DND-41 (cell line): ENCODE results near the gene UBE2U.

ENCODE experiments used
- ATAC-seq: fragments of 200-7000 bp; cut with Tn5 transposase; 3 replicates; pipeline ENCODE4 v1.9.1; 2021; ENCODE audit warnings: low read depth; ENCODE audit not compliant: insufficient read depth
- DNase-seq: peaks from one replicate; pipeline ENCODE4 v3.0.0-alpha.2; 2020
- H2AFZ ChIP-seq: 2 replicates; pipeline ENCODE4 v1.6.0; 2012; ENCODE audit warnings: low read depth, low read length
- H3K27ac ChIP-seq: 2 replicates; pipeline ENCODE4 v1.5.1; 2012; ENCODE audit warnings: low read length, inconsistent platforms
- H3K27me3 ChIP-seq: fragments of 200-600 bp; sonication (generic); 2 replicates; pipeline ENCODE4 v1.6.0; 2012; ENCODE audit warnings: low read length, mild to moderate bottlenecking, inconsistent platforms; ENCODE audit not compliant: insufficient read depth, poor library complexity
- H3K36me3 ChIP-seq: 2 replicates; pipeline ENCODE4 v1.5.1; 2012; ENCODE audit warnings: low read length, inconsistent platforms; ENCODE audit not compliant: insufficient read depth
- H3K4me1 ChIP-seq: 2 replicates; pipeline ENCODE4 v1.5.1; 2012; ENCODE audit warnings: mild to moderate bottlenecking, low read length; ENCODE audit not compliant: insufficient read depth
- H3K4me2 ChIP-seq: 2 replicates; pipeline ENCODE4 v1.6.0; 2012; ENCODE audit warnings: mild to moderate bottlenecking, moderate library complexity, low read length, inconsistent platforms; ENCODE audit not compliant: insufficient read depth
- H3K4me3 ChIP-seq, 2 experiments: fragments of 200-600 bp in 1 of 2; shearing (Covaris generic) in 1 of 2; 2 replicates each; pipeline ENCODE4 v1.5.1; 2012 to 2016; ENCODE audit warnings: inconsistent platforms in 2 of 2, low read length in 2 of 2, mild to moderate bottlenecking in 2 of 2, low read depth in 1 of 2, moderate library complexity in 1 of 2
- H3K79me2 ChIP-seq: 2 replicates; pipeline ENCODE4 v1.6.0; 2012; ENCODE audit warnings: low read length, inconsistent platforms; ENCODE audit not compliant: insufficient read depth
- H3K9ac ChIP-seq: 2 replicates; pipeline ENCODE4 v1.6.0; 2012; ENCODE audit warnings: low read depth, mild to moderate bottlenecking, inconsistent platforms, low read length, moderate library complexity
- H3K9me3 ChIP-seq: 2 replicates; pipeline ENCODE4 v1.5.1; 2012; ENCODE audit warnings: low read length, moderate library complexity, mild to moderate bottlenecking, inconsistent platforms; ENCODE audit not compliant: insufficient read depth, severe bottlenecking
- H4K20me1 ChIP-seq: 2 replicates; pipeline ENCODE4 v1.6.0; 2012; ENCODE audit warnings: low read length; ENCODE audit not compliant: insufficient read depth
- EZH2 ChIP-seq: IDR thresholded peaks from 3 replicates; pipeline ENCODE4 v1.6.1; 2012; ENCODE audit warnings: borderline replicate concordance, low read depth, mild to moderate bottlenecking, moderate library complexity, low read length, inconsistent platforms; ENCODE audit not compliant: severe bottlenecking
- TF ChIP-seq, protein P1 (sequence below): IDR thresholded peaks from 2 replicates; pipeline ENCODE4 v1.5.1; 2012; ENCODE audit warnings: borderline replicate concordance, low read length, moderate library complexity, mild to moderate bottlenecking; ENCODE audit not compliant: poor library complexity, severe bottlenecking; ENCODE audit errors: extremely low read depth

UBE2U gene

GRCh38 chr1:64182207-64182606 is 21.2 kb upstream of the UBE2U start:
- DNase-seq = no peak
- Histone ChIP-seq H3K79me2 (no peaks in the 10 kb centered on the region), H3K4me1 (no peaks in the 10 kb centered on the region), H3K4me3 (no peak overlapping the region), H3K9me3 (no peaks in the 10 kb centered on the region), H3K27ac (no peak overlapping the region), H3K9ac (no peak overlapping the region), H2AFZ (no peak overlapping the region), H3K36me3 (no peaks in the 10 kb centered on the region), H3K27me3 (no peaks in the 10 kb centered on the region), H4K20me1 (no peaks in the 10 kb centered on the region), H3K4me2 (no peak overlapping the region)
- no peak for TF ChIP-seq EZH2
- TF ChIP-seq, protein P1, sequence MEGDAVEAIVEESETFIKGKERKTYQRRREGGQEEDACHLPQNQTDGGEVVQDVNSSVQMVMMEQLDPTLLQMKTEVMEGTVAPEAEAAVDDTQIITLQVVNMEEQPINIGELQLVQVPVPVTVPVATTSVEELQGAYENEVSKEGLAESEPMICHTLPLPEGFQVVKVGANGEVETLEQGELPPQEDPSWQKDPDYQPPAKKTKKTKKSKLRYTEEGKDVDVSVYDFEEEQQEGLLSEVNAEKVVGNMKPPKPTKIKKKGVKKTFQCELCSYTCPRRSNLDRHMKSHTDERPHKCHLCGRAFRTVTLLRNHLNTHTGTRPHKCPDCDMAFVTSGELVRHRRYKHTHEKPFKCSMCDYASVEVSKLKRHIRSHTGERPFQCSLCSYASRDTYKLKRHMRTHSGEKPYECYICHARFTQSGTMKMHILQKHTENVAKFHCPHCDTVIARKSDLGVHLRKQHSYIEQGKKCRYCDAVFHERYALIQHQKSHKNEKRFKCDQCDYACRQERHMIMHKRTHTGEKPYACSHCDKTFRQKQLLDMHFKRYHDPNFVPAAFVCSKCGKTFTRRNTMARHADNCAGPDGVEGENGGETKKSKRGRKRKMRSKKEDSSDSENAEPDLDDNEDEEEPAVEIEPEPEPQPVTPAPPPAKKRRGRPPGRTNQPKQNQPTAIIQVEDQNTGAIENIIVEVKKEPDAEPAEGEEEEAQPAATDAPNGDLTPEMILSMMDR = no peak
- ATAC-seq = no peak

GRCh38 chr1:64183395-64184002 is 19.9 kb upstream of the UBE2U start:
- TF ChIP-seq, protein P1 = no peak
- no peak for TF ChIP-seq EZH2
- H4K20me1 ChIP-seq = no peaks in the 10 kb centered on the region
- ATAC-seq (no peak), DNase-seq (no peak)
- H3K79me2 ChIP-seq = no peaks in the 10 kb centered on the region
- no peaks in the 10 kb centered on the region for H3K9me3 ChIP-seq
- no peaks in the 10 kb centered on the region for H3K4me1 ChIP-seq
- no peak overlapping the region for H3K9ac ChIP-seq
- no peak overlapping the region for H3K27ac ChIP-seq
- H3K4me2 ChIP-seq = no peak overlapping the region
- H3K27me3 ChIP-seq = no peaks in the 10 kb centered on the region
- H3K4me3 ChIP-seq = no peak overlapping the region
- H2AFZ ChIP-seq = no peak overlapping the region
- H3K36me3 ChIP-seq = no peaks in the 10 kb centered on the region

DNA sequence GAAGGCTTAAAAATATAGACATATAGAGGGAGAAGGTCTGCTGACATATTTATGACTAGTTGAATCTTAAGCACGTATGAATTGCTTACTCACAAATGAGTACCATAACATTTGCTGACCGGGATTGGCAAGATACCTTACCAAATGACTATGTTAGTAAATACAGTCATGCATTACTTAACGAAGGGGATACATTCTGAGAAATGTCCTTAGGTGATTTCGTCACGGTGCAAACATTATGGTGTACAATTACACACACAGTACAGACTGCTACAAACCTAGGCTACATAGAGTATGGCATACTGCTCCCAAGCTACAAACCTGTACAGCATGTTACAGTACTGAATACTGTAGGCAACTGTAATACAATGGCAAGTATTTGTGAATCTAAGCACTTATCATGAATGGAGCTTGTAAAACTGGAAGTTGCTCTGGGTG is 19.4 kb upstream of the UBE2U start:
- Histone ChIP-seq H3K4me1 (no peaks in the 10 kb centered on the region), H3K9ac (no peak overlapping the region), H3K27ac (no peak overlapping the region), H4K20me1 (no peaks in the 10 kb centered on the region), H3K27me3 (no peaks in the 10 kb centered on the region), H3K4me3 (no peak overlapping the region), H2AFZ (no peak overlapping the region), H3K79me2 (no peaks in the 10 kb centered on the region), H3K36me3 (no peaks in the 10 kb centered on the region), H3K9me3 (no peaks in the 10 kb centered on the region), H3K4me2 (no peak overlapping the region)
- TF ChIP-seq, protein P1 = no peak
- ATAC-seq (no peak), DNase-seq (no peak)
